ENCODE results near the gene SLC14A1. TPM values are rescaled to one million over a fixed set of nuclear protein-coding genes. Genes with fewer than 3 reads are reported as not detected.

SLC14A1 gene
- total RNA-seq, 1 donor from 2014 or later, result 0.96 TPM

DNA sequence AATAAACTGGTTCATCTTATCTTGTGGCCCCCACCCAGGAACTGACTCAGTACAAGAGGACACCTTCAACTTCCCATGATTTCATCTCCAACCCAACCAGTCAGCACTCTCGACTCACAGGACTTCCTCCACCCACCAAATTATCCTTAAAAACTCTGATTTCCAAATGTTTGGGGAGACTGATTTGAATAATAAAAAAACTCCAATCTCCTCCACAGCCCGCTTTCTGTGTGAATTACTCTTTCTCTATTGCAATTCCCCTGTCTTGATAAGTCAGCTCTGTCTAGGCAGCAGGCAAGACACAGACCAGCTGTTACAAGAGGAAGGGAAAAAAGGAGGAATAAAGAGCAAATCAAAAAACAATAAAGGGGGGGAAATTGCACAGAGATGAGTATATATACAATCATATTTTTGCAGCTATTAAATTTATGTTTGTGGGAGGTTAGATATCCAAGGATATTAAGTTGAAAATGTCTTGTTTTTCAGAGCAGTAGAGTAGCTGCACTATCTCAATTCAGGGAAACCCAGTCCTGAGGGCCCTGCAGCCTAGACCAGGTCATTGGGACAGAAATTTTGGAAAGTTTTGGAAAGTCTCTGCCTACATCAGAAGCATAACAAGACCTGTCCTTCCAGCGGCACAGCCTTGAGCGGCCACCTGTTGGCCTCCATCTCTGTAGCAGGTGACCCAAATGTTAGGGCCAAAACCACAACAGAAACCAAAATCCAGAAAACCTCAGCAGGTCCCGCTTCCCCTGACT lies 68.7 kb downstream of the SLC14A1 start:
- ATAC-seq (no peak), DNase-seq (ENCODE audit: low spot score) (no peak)

DNA sequence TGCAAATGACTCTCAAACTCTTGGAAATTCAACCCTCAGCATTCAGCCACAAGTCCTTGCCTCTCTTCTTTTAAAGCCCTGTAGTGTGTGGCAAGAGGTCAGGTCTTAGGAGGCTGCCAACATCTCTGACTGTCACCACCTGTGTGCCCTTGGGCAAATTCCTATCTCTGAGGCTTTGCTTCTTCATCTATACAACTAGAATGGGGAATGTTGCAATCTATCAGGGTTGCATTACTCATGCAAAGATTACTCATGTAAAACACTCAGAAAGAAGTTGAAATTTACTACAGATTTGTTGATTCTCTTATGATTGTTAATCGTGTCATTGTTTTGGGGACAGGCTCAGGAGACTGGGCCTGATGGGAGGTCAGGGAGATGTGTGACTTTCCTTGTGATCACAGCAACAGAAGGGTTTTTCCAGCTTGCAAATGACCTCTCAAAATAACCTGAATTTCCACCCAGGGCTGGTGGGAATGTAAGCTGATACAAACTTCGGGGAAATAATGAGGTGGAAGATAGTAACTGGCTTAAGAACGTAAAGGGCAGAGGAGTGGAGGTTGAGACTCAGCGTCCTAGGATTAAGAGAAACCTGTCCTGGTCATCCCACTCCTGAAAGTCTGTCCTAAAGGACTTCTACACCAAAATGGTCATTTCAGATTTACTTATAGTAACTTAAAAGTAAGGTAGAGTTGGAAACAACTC lies 69.4 kb downstream of the SLC14A1 start:
- DNase-seq (ENCODE audit: low spot score) (no peak), ATAC-seq (no peak)

DNA sequence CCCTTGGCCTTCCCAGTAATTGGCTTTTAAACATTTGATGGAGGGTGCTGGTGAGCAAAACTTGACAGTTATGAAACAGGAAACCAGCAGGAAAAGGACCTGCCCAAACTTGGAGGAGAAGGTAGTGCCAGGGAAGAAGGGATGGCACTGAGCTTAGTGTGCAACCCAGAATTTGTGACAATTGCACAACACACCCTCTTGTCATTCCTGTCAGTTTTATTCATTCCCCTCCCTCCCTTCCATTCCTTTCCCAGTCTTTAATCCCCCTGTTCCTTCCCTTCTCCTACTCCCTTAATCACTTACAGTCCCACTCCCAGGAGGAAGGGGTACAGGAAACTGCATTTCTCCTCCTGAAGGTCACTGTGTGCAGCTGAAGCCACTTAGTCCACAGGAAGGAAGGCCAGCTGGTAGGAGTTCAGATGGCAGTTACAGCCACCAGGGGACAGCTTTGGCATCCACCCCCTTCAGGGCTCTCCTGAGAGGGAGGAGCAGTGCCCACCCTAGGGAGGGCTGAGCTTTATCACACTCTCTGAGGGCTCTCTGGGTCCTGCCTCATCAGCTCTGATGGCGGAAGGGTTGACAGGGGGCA lies 77.5 kb downstream of the SLC14A1 start:
- no peak for ATAC-seq
- no peak for DNase-seq (ENCODE audit: low spot score)

Other genes with a start within 250 kb of the SLC14A1 start
- gene SLC14A2, start 108.7 kb upstream of the SLC14A1 start, total RNA-seq, result not detected
- 0.20 TPM for gene SIGLEC15, start 101.5 kb downstream of the SLC14A1 start, total RNA-seq
- gene EPG5, start 243.1 kb downstream of the SLC14A1 start, total RNA-seq, result 10.9 TPM

Data from left lobe of liver (tissue), 2 donors.